HG02840 (cell line): ENCODE data around the gene TATDN3.
"Not testable (repeated sequence)": the region's sequence is repeated elsewhere in the genome, so short reads cannot be mapped to it uniquely, and the experiment has no call there.

Experiments used
- ATAC-seq: cut with Tn5 transposase; IDR thresholded peaks from one replicate; pipeline ENCODE4 v1.9.1; 2021; ENCODE audit warnings: mild to moderate bottlenecking, moderate library complexity, moderate number of reproducible peaks; ENCODE audit not compliant: unreplicated experiment, low FRiP score

The TATDN3 gene

DNA sequence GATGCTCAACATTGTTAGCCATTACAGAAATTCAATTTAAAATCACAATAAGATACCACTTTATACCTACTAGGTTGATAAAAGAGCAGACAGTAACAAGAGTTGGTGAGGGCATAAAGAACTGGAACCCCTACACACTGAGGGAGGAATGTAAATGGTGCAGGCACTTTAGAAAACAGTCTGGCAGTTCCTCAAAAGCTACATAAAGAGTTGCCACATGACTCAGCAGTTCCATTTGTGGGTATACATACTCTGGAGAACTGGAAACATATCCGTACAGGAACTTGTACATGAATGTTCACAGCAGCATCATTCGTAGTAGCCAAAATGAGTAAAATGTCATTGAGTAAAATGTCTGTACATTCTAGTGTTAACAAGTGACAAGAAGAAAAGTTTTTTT lies 17.1 kb upstream of the TATDN3 start:
- no peak for ATAC-seq

DNA sequence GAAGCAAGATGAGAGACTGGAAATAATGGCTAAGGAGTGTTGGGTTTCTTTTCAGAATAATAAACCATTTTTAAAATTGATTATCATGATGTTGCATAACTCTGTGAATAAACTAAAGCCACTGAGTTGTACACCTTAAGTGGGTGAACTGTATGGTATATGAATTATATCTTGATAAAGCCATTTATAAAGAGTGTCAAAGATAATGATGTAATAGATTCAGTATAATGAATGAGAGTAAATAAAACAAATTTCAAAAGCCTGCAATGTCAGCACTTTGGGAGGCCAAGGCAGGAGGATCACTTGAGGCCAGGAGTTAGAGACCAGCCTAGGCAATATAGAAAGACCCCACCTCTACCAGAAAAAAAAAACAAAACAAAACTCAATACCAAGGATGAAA lies 16.5 kb upstream of the TATDN3 start:
- no peak for ATAC-seq

GRCh38 chr1:212777151-212777550 lies 14.5 kb upstream of the TATDN3 start:
- ATAC-seq, result no peak

DNA sequence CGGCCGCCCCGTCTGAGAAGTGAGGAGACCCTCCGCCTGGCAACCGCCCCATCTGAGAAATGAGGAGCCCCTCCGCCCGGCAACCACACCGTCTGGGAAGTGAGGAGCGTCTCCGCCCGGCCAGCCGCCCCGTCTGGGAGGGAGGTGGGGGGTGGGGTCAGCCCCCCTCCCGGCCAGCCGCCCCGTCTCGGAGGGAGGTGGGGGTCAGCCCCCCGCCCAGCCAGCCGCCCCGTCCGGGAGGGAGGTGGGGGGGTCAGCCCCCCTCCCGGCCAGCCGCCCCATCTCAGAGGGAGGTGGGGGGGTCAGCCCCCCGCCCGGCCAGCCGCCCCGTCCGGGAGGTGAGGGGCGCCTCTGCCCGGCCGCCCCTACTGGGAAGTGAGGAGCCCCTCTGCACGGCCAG lies 12.6 kb upstream of the TATDN3 start:
- ATAC-seq, result not testable (repeated sequence)

GRCh38 chr1:212780759-212781158 lies 10.9 kb upstream of the TATDN3 start:
- ATAC-seq, result no peak

DNA sequence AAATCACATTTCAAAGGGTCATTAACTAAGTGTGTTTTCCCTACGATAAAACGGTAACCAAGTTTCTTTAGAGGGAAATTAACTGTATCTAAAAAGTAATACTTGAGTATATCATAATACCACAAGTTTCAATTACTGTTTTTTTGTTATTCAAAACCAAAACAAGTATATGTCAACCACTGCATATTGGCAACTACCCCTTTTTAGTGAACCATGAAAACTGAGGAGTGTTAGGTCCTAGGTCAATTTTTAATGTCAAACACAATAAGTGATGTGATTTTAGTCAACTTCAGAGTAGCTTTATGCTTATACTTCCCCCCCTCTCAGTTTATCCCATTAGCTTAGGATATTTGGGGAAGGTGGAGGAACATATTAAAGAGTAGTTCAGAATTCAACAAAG lies 10.5 kb upstream of the TATDN3 start:
- ATAC-seq, result no peak

GRCh38 chr1:212782422-212783154 lies 9.1 kb upstream of the TATDN3 start:
- ATAC-seq, result no peak

- no peak for ATAC-seq
Measured at GRCh38 chr1:212783976-212784375, 7.7 kb upstream of the TATDN3 start.

GRCh38 chr1:212785871-212786270 lies 5.8 kb upstream of the TATDN3 start:
- no peak for ATAC-seq

DNA sequence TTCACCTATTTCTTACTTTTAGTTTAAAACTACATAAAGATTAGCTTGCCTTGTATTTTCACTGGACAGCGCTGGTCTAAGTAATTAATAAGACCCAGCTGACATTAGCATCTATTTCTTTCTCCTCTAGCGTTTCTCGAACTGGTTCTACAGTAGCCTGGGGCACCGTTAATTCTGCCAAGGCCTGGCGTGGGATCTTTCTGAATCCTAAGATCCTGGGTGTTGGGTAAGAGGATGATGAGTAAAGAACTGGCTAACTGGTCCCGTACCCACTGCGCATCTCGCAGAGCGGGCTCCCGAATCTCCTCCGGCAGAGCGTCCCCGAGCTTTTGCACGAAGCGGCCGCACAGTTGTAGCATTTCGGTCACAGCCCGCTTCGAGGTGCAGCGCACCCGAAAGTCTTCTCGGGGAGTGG lies 426 bp upstream of the TATDN3 start:
- ATAC-seq, result peak; percentile 31

DNA sequence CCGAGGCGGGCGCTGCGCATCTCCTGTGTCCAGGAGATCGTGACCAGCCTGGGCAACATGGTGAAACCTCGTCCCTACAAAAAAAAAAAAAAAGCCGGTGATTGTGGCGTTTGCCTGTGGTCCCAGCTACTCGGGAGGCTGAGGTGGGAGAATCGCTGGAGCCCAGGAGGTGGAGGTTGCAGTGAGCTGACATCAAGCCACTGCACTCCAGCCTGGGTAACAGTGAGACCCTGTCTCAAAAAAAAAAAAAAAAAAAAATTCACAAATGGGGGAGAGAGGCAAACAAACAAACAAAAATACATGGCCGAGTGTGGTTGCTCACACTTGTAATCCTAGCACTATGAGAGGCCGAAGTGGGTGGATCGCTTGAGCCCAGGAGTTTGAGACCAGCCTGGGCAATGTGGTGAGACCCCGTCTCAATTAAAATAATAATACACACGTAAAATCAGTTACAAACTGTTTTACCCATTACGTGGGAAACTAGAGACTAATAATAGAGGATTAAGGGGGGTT lies 758 bp downstream of the TATDN3 start:
- ATAC-seq, result no peak

DNA sequence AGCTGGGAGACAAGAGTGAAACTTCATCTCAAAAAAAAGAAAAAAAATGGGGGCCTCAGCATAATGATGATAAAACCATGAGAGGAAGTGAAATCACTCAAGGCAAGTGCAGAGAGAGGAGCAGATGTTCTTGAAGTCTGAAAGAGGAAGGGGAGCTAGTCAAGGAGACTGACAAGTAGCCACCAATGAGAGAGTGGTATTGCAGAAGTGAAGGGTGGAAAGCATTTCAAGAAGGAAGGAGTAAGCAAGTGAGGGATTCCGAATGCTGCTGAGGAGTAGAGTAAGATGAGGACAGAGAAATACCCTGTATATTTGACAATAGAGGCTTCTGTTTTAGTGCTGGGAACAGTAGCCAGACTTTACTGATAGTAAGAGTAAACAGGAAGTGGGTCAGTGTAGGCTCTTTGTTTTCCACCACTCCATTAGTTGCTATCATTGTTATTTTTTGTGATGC lies 2.9 kb downstream of the TATDN3 start:
- ATAC-seq, result peak; percentile 48

- ATAC-seq, result no peak
Measured at GRCh38 chr1:212797681-212798080, 6.0 kb downstream of the TATDN3 start.

DNA sequence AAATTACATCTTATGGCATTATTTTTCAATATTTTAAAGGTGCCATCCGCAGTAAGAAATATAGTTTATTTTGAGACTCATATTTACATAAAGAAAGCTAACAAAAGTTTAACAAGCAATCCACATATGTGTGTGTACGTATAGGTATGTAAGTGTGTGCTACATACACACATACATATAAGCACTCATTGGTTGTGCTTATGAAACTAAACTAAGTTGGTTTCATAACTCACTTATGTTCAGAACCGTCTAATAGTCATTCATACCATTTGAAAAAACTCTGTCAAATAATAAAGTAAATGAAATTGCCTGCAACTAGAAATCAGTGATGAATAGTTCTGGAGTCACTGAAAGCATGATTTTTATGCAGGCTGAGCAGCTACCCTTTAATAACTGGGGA lies 14.1 kb downstream of the TATDN3 start:
- ATAC-seq, result no peak

- ATAC-seq, result no peak
Measured at GRCh38 chr1:212814537-212815334, 23.0 kb downstream of the TATDN3 start.

DNA sequence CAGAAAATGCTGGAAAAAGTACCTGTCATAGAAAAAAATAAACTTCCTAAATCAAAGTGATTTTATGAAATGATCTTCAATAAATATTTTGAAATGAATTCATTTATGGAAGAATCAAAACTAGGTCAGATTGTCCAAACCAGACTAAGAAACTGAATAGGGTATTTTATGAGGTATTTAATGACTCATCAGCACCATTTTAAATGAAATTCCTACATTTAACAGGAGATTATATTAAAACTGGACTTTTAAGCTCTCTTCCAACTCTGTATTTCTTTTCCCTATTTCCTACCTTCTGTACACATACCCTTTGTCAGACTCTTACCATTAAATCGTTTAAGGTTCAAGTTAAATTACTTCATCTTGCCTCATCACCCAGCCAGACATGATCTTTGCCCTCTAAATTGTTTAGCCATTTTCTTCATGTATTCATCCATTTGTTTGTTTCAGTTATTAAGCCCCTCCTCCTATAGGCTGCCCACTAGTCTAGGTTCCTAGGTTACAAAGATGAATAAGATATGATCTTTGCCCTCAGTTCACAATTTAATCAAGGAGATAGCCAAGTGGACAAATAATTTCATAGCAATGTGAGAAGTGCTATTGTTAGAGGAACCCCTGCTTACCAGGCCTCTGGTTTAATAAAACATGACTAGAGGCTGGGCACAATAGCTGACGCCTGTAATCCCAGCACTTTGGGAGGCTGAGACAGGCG lies 25.0 kb downstream of the TATDN3 start:
- ATAC-seq, result no peak

GRCh38 chr1:212819726-212820125 lies 28.0 kb downstream of the TATDN3 start:
- ATAC-seq, result no peak

- no peak for ATAC-seq
Measured at GRCh38 chr1:212820969-212821368, 29.3 kb downstream of the TATDN3 start.

- no peak for ATAC-seq
Measured at GRCh38 chr1:212822956-212823355, 31.3 kb downstream of the TATDN3 start.

DNA sequence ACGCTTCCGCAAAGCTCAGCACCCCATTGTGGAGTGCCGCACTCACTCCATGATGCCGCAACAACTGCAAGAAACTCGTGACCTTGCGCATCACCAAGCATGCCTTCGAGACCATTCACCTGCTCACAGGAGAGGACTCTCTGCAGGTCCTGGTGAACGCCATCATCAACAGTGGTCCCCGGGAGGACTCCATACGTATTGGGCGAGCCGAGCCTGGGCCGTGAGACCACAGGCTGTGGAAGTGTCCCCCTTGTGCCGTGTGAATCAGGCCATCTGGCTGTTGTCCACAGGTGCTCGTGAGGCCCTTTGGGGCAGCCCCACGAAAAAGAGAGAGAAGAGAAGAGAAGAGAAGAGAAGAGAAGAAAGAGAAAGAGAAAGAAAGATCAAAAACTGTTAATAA lies 32.5 kb downstream of the TATDN3 start:
- ATAC-seq, result no peak
